Mammary epithelial cell (primary cell): ENCODE results near the gene ZAP70.

Experiments
- EZH2 ChIP-seq: IDR thresholded peaks from 2 replicates; pipeline ENCODE4 v1.6.1; 2012; ENCODE audit warnings: low read length, inconsistent platforms, borderline replicate concordance
- TF ChIP-seq, protein P1 (sequence below), 2 donors: IDR thresholded peaks in 1 of 2; conservative IDR thresholded peaks in 1 of 2; 2 replicates each; pipeline ENCODE4 v1.5.1; 2011 to 2012; ENCODE audit warnings: inconsistent platforms in 2 of 2, low read length in 2 of 2, mild to moderate bottlenecking in 2 of 2, control low read depth in 1 of 2, low read depth in 1 of 2; ENCODE audit not compliant: insufficient read depth in 1 of 2; ENCODE audit errors: extremely low read depth in 1 of 2

DNA sequence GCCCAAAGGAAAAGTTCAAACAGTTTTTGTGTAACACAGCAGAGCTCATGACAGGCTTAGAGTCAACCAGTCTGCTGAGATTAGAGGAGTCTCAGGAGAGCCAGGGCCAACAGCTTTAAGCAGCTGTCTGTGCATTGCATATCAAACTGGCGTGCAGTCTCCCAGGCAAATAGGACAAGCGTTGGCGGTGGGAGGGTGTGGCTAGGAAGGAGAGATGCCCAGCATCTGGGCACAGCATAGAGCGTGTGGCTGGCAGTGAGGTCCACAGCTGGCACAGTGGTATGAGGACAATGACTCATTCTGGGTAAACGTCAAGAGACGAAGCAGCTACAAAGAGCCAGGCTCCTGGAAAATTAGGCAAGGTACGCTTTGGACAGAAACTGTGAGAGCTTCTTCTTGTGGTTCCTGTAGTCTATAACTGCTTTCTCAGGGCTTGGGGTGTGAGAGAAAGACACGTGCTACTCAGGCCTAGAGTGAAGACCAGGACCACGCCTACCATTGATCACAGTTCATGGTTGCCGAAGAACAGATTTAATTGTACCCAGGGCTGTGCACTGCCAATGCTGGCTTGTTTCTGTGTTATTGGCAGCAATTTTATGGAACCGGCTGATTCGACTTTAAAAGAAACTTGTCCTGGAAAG, 14.8 kb downstream of the ZAP70 start:
- TF ChIP-seq, protein P1, sequence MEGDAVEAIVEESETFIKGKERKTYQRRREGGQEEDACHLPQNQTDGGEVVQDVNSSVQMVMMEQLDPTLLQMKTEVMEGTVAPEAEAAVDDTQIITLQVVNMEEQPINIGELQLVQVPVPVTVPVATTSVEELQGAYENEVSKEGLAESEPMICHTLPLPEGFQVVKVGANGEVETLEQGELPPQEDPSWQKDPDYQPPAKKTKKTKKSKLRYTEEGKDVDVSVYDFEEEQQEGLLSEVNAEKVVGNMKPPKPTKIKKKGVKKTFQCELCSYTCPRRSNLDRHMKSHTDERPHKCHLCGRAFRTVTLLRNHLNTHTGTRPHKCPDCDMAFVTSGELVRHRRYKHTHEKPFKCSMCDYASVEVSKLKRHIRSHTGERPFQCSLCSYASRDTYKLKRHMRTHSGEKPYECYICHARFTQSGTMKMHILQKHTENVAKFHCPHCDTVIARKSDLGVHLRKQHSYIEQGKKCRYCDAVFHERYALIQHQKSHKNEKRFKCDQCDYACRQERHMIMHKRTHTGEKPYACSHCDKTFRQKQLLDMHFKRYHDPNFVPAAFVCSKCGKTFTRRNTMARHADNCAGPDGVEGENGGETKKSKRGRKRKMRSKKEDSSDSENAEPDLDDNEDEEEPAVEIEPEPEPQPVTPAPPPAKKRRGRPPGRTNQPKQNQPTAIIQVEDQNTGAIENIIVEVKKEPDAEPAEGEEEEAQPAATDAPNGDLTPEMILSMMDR (conservative IDR thresholded peaks at IDR 0.05 in 1 of 2, IDR thresholded peaks at IDR 0.05 in 1 of 2; ENCODE audit: extremely low read depth in 1 of 2, insufficient read depth in 1 of 2, low read depth in 1 of 2, low read length in 2 of 2) = no peak
- no peak for TF ChIP-seq EZH2
